GM21737 (cell line): Measurements from ENCODE around the gene ZNF536.
"Not testable (repeated sequence)": the region's sequence is repeated elsewhere in the genome, so short reads cannot be mapped to it uniquely, and the experiment has no call there.

ENCODE experiments used
- ATAC-seq: cut with Tn5 transposase; IDR thresholded peaks from one replicate; pipeline ENCODE4 v1.9.1; 2021; ENCODE audit warnings: mild to moderate bottlenecking, moderate library complexity; ENCODE audit not compliant: unreplicated experiment

Gene ZNF536

GRCh38 chr19:30386551-30387143 lies 14.5 kb downstream of the ZNF536 start:
- no peak for ATAC-seq

- no peak for ATAC-seq
These were observed 15.3 kb downstream of the ZNF536 start for GRCh38 chr19:30387311-30388115.

GRCh38 chr19:30388327-30388726 lies 16.1 kb downstream of the ZNF536 start:
- ATAC-seq = no peak

GRCh38 chr19:30388819-30389218 lies 16.6 kb downstream of the ZNF536 start:
- ATAC-seq = no peak

- no peak for ATAC-seq
These were observed 18.3 kb downstream of the ZNF536 start for GRCh38 chr19:30390356-30390988.

GRCh38 chr19:30391052-30391451 lies 18.9 kb downstream of the ZNF536 start:
- no peak for ATAC-seq

- no peak for ATAC-seq
These were observed 19.7 kb downstream of the ZNF536 start for GRCh38 chr19:30391554-30392551.

- ATAC-seq = no peak
These were observed 20.9 kb downstream of the ZNF536 start for GRCh38 chr19:30393046-30393445.

GRCh38 chr19:30393729-30394480 lies 21.7 kb downstream of the ZNF536 start:
- ATAC-seq = no peak

- ATAC-seq = no peak
These were observed 22.4 kb downstream of the ZNF536 start for GRCh38 chr19:30394481-30395151.

- no peak for ATAC-seq
These were observed 23.1 kb downstream of the ZNF536 start for GRCh38 chr19:30395283-30395682.

- not testable (repeated sequence) for ATAC-seq
These were observed 26.4 kb downstream of the ZNF536 start for GRCh38 chr19:30398539-30398938.

- ATAC-seq = no peak
These were observed 29.8 kb downstream of the ZNF536 start for GRCh38 chr19:30401956-30402355.

- ATAC-seq = no peak
These were observed 30.4 kb downstream of the ZNF536 start for GRCh38 chr19:30402436-30403202.

- ATAC-seq = no peak
These were observed 31.2 kb downstream of the ZNF536 start for GRCh38 chr19:30403203-30403985.

- ATAC-seq = no peak
These were observed 34.3 kb downstream of the ZNF536 start for GRCh38 chr19:30406220-30407067.

GRCh38 chr19:30407068-30407709 lies 35.0 kb downstream of the ZNF536 start:
- no peak for ATAC-seq
